IPS DF 6.9 (cell line): Measurements from ENCODE around the gene DDX28.
"Not testable (repeated sequence)": the region's sequence is repeated elsewhere in the genome, so short reads cannot be mapped to it uniquely, and the experiment has no call there.

Source experiments
- DNase-seq: peaks from one replicate; pipeline ENCODE4 v3.0.0-alpha.2; 2013; ENCODE audit warnings: low read depth, low spot score
- H3K27ac ChIP-seq: one replicate; pipeline ENCODE4 v1.5.1; 2013; ENCODE audit warnings: low read length, control low read depth
- H3K27me3 ChIP-seq: 2 replicates; pipeline ENCODE4 v1.6.1; 2013; ENCODE audit warnings: mild to moderate bottlenecking, low read length; ENCODE audit not compliant: control insufficient read depth, insufficient read depth
- H3K36me3 ChIP-seq: 2 replicates; pipeline ENCODE4 v1.6.1; 2013; ENCODE audit warnings: low read length; ENCODE audit not compliant: control insufficient read depth, insufficient read depth
- H3K4me1 ChIP-seq: 2 replicates; pipeline ENCODE4 v1.6.1; 2013; ENCODE audit warnings: low read length; ENCODE audit not compliant: control insufficient read depth, insufficient read depth
- H3K4me3 ChIP-seq: 2 replicates; pipeline ENCODE4 v1.5.1; 2013; ENCODE audit warnings: mild to moderate bottlenecking, low read length
- H3K9me3 ChIP-seq: 2 replicates; pipeline ENCODE4 v1.6.1; 2013; ENCODE audit warnings: low read length, inconsistent platforms; ENCODE audit not compliant: control insufficient read depth, insufficient read depth
- WGBS: extraction: QIAGEN DNeasy Blood & Tissue Kit; methylation state at CpG from one replicate; pipeline ENCODE4 v1.1.7; 2013; ENCODE audit warnings: mixed read lengths, missing lambda C conversion rate; ENCODE audit not compliant: insufficient read length, insufficient coverage; 5-methylcytosine and 5-hydroxymethylcytosine counted together

DDX28 gene

GRCh38 chr16:68013440-68013839 is 9.6 kb downstream of the DDX28 start:
- Histone ChIP-seq H3K4me1 (peaks cover 4% of the 10 kb centered on the region; the same call in 1 of the 2 replicates), H3K4me3 (no peak overlapping the region), H3K9me3 (no peaks in the 10 kb centered on the region), H3K36me3 (no peaks in the 10 kb centered on the region), H3K27ac (no peak overlapping the region), H3K27me3 (no peaks in the 10 kb centered on the region)
- DNase-seq, result no peak
- no CpG with 5 or more reads among the region's 1 CpG for WGBS

- not testable (repeated sequence) for H3K27ac ChIP-seq, H3K36me3 ChIP-seq, H3K27me3 ChIP-seq, DNase-seq, H3K4me3 ChIP-seq, H3K4me1 ChIP-seq, H3K9me3 ChIP-seq
- no CpG with 5 or more reads among the region's 4 CpGs for WGBS
Observed at GRCh38 chr16:68009872-68010271, 13.2 kb downstream of the DDX28 start.

DNA sequence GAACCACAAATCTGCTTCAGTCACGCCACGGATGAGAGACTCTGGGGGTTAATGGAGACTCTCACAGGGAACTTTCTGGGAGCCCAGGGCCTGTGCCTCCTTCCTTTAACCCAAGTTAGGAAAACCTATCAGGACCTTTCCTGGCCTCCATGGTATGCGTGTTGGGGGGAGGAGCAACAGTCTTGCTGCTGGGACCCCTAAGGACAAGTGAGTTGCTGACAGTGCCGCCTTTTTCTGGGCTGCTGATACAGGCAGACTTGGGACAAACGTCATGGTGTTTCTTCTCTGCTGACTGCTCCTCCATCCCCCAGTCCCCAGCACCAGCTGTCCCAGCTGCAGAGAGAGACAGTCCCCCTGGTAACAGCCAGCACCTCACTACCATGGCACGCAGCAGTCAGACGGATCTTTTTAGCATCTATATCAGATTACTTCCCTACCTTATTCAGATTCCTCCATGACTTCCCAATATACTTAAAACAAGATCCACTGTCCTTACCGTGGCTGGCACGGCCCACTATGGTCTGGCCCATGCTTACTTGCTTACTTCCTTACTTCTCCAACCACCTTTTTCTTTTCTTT is 13.8 kb downstream of the DDX28 start:
- Histone ChIP-seq H3K27me3 (no peaks in the 10 kb centered on the region), H3K36me3 (no peaks in the 10 kb centered on the region), H3K27ac (no peak overlapping the region), H3K4me1 (peaks cover 4% of the 10 kb centered on the region; the same call in 1 of the 2 replicates), H3K9me3 (no peaks in the 10 kb centered on the region), H3K4me3 (no peak overlapping the region)
- no peak for DNase-seq
- no CpG with 5 or more reads among the region's 9 CpGs for WGBS

- Histone ChIP-seq H3K36me3 (no peaks in the 10 kb centered on the region), H3K27me3 (no peaks in the 10 kb centered on the region), H3K9me3 (no peaks in the 10 kb centered on the region), H3K4me3 (no peak overlapping the region), H3K27ac (no peak overlapping the region), H3K4me1 (peaks cover 4% of the 10 kb centered on the region; the same call in 1 of the 2 replicates)
- no peak for DNase-seq
- no CpG with 5 or more reads among the region's 6 CpGs for WGBS
Observed at GRCh38 chr16:68005786-68006286, 17.2 kb downstream of the DDX28 start.

GRCh38 chr16:68005211-68005610 is 17.8 kb downstream of the DDX28 start:
- H3K36me3 ChIP-seq, result no peaks in the 10 kb centered on the region
- H3K27ac ChIP-seq, result no peak overlapping the region
- peaks cover 4% of the 10 kb centered on the region; the same call in 1 of the 2 replicates for H3K4me1 ChIP-seq
- H3K4me3 ChIP-seq, result no peak overlapping the region
- WGBS, result no CpG with 5 or more reads among the region's 9 CpGs
- no peak for DNase-seq
- H3K9me3 ChIP-seq, result no peaks in the 10 kb centered on the region
- H3K27me3 ChIP-seq, result no peaks in the 10 kb centered on the region

GRCh38 chr16:68003031-68003430 is 20.0 kb downstream of the DDX28 start:
- Histone ChIP-seq H3K27me3 (no peaks in the 10 kb centered on the region), H3K4me1 (no peaks in the 10 kb centered on the region; the same call in 1 of the 2 replicates), H3K36me3 (no peaks in the 10 kb centered on the region), H3K4me3 (no peak overlapping the region), H3K27ac (no peak overlapping the region), H3K9me3 (no peaks in the 10 kb centered on the region)
- no peak for DNase-seq
- no CpG with 5 or more reads among the region's 4 CpGs for WGBS

GRCh38 chr16:68000450-68000849 is 22.6 kb downstream of the DDX28 start:
- Histone ChIP-seq H3K27ac (no peak overlapping the region), H3K27me3 (no peaks in the 10 kb centered on the region), H3K36me3 (no peaks in the 10 kb centered on the region), H3K4me1 (no peaks in the 10 kb centered on the region), H3K9me3 (no peaks in the 10 kb centered on the region), H3K4me3 (no peak overlapping the region)
- DNase-seq, result no peak
- no CpG with 5 or more reads among the region's 3 CpGs for WGBS

DNA sequence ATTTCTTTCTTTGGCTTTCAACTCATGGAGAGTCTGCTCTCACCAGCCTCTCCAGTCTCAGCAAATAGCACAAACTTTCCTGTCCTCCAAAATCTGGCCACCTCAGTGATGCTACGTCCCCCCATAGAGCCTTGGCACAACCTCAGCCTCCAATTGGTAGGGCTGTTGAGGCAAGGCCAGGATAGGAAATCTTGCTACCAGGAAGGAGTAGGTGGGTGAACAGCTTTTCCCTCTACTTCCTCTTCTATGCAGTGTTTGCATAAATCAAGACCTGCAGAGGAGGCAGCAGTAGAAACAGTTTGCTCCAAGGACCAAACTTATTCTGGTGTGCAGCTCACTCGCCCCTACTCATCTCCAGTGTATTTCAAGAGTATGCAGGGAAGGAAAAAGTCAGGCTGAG is 23.0 kb downstream of the DDX28 start:
- no peaks in the 10 kb centered on the region for H3K36me3 ChIP-seq
- no peaks in the 10 kb centered on the region for H3K9me3 ChIP-seq
- no peak overlapping the region for H3K4me3 ChIP-seq
- no peak overlapping the region for H3K27ac ChIP-seq
- WGBS, result no CpG with 5 or more reads among the region's 2 CpGs
- H3K27me3 ChIP-seq, result no peaks in the 10 kb centered on the region
- H3K4me1 ChIP-seq, result no peaks in the 10 kb centered on the region
- no peak for DNase-seq

GRCh38 chr16:67998779-67999688 is 24.0 kb downstream of the DDX28 start, which contains the start of gene DPEP2:
TSS of gene DPEP2 (minus strand) at chr16:67999484. CDS start at chr16:67993212, 6,272 bp downstream.
- H3K27me3 ChIP-seq, H3K27ac ChIP-seq: not testable (repeated sequence)
- no CpG with 5 or more reads among the region's 18 CpGs for WGBS

GRCh38 chr16:67998231-67998778 is 24.7 kb downstream of the DDX28 start:
- not testable (repeated sequence) for H3K9me3 ChIP-seq, H3K27me3 ChIP-seq, H3K4me3 ChIP-seq, H3K4me1 ChIP-seq, DNase-seq, H3K27ac ChIP-seq, H3K36me3 ChIP-seq
- WGBS, result no CpG with 5 or more reads among the region's 36 CpGs

More at GRCh38 chr16:67998779-67999688, 24.0 kb downstream of the DDX28 start, which contains the start of gene DPEP2:
- H3K36me3 ChIP-seq, H3K9me3 ChIP-seq, H3K4me3 ChIP-seq, H3K4me1 ChIP-seq, DNase-seq: not testable (repeated sequence)
